H9 (cell line): ENCODE measurements around the gene FKRP. TPM values are rescaled to one million over a fixed set of nuclear protein-coding genes. Genes with fewer than 3 reads are reported as not detected.

ENCODE experiments used
- DNase-seq: peaks from one replicate; pipeline ENCODE4 v3.0.0-alpha.2; 2017
- H2AFZ ChIP-seq: one replicate; pipeline ENCODE4 v1.6.1; 2013; ENCODE audit warnings: mild to moderate bottlenecking, low read length, control low read depth, moderate library complexity
- H2AK5ac ChIP-seq: 2 replicates; pipeline ENCODE4 v1.6.1; 2013; ENCODE audit warnings: low read length, control low read depth, mixed read lengths; ENCODE audit not compliant: insufficient read length
- H2BK120ac ChIP-seq: one replicate; pipeline ENCODE4 v1.6.1; 2013; ENCODE audit warnings: low read depth, mild to moderate bottlenecking, low read length, control low read depth, inconsistent platforms; ENCODE audit not compliant: poor library complexity, severe bottlenecking
- H2BK12ac ChIP-seq: 2 replicates; pipeline ENCODE4 v1.6.1; 2013; ENCODE audit warnings: low read length, control low read depth, mixed read lengths, low read depth; ENCODE audit not compliant: insufficient read length
- H2BK15ac ChIP-seq: 2 replicates; pipeline ENCODE4 v1.6.1; 2013; ENCODE audit warnings: low read depth, low read length, control low read depth
- H2BK20ac ChIP-seq: one replicate; pipeline ENCODE4 v1.6.1; 2013; ENCODE audit warnings: low read depth, mild to moderate bottlenecking, low read length, control low read depth, inconsistent platforms; ENCODE audit not compliant: poor library complexity, severe bottlenecking
- H2BK5ac ChIP-seq: 2 replicates; pipeline ENCODE4 v1.6.1; 2013; ENCODE audit warnings: low read length, control low read depth, mixed read lengths; ENCODE audit not compliant: insufficient read length
- H3K14ac ChIP-seq: 2 replicates; pipeline ENCODE4 v1.6.1; 2013; ENCODE audit warnings: low read length, control low read depth; ENCODE audit not compliant: insufficient read depth
- H3K18ac ChIP-seq: 2 replicates; pipeline ENCODE4 v1.6.1; 2013; ENCODE audit warnings: low read depth, mild to moderate bottlenecking, mixed read lengths, low read length, control low read depth; ENCODE audit not compliant: insufficient read length
- H3K23ac ChIP-seq: 2 replicates; pipeline ENCODE4 v1.6.1; 2013; ENCODE audit warnings: low read length, control low read depth, mixed read lengths, low read depth; ENCODE audit not compliant: insufficient read length
- H3K23me2 ChIP-seq: 2 replicates; pipeline ENCODE4 v1.6.1; 2013; ENCODE audit warnings: low read depth, mild to moderate bottlenecking, mixed read lengths, low read length, control low read depth; ENCODE audit not compliant: insufficient read length, poor library complexity, severe bottlenecking
- H3K27ac ChIP-seq: 2 replicates; pipeline ENCODE4 v1.5.1; 2013; ENCODE audit warnings: low read length, control low read depth, mixed read lengths, low read depth; ENCODE audit not compliant: insufficient read length
- H3K27me3 ChIP-seq: 2 replicates; pipeline ENCODE4 v1.6.1; 2013; ENCODE audit warnings: low read length, control low read depth, inconsistent platforms; ENCODE audit not compliant: insufficient read depth
- H3K4ac ChIP-seq: 2 replicates; pipeline ENCODE4 v1.6.1; 2013; ENCODE audit warnings: low read depth, mild to moderate bottlenecking, control low read depth, inconsistent platforms, low read length, moderate library complexity
- H3K4me1 ChIP-seq: 2 replicates; pipeline ENCODE4 v1.6.1; 2013; ENCODE audit warnings: low read length, control low read depth, inconsistent platforms; ENCODE audit not compliant: insufficient read depth
- H3K4me2 ChIP-seq: 2 replicates; pipeline ENCODE4 v1.6.1; 2013; ENCODE audit warnings: low read length, control low read depth, mixed read lengths; ENCODE audit not compliant: insufficient read length, insufficient read depth
- H3K56ac ChIP-seq: 2 replicates; pipeline ENCODE4 v1.6.1; 2013; ENCODE audit warnings: low read depth, mild to moderate bottlenecking, mixed read lengths, low read length, control low read depth; ENCODE audit not compliant: insufficient read length
- H3K79me1 ChIP-seq: 2 replicates; pipeline ENCODE4 v1.6.1; 2013; ENCODE audit warnings: low read depth, mild to moderate bottlenecking, moderate library complexity, low read length, control low read depth, inconsistent platforms; ENCODE audit not compliant: insufficient read depth, poor library complexity, severe bottlenecking
- H3K79me2 ChIP-seq: 2 replicates; pipeline ENCODE4 v1.6.1; 2013; ENCODE audit warnings: low read length, control low read depth, inconsistent platforms; ENCODE audit not compliant: insufficient read depth
- H3K9ac ChIP-seq: 2 replicates; pipeline ENCODE4 v1.6.1; 2013; ENCODE audit warnings: low read length, control low read depth, mixed read lengths; ENCODE audit not compliant: insufficient read length; ENCODE audit errors: extremely low read depth
- H3K9me3 ChIP-seq: one replicate; pipeline ENCODE4 v1.6.1; 2013; ENCODE audit warnings: low read depth, low read length, inconsistent platforms; ENCODE audit not compliant: control insufficient read depth
- H3T11ph ChIP-seq: one replicate; pipeline ENCODE4 v1.6.1; 2013; ENCODE audit warnings: mild to moderate bottlenecking, low read length, control low read depth, inconsistent platforms
- H4K20me1 ChIP-seq: one replicate; pipeline ENCODE4 v1.6.1; 2013; ENCODE audit not compliant: control insufficient read depth, insufficient read length, insufficient read depth
- H4K5ac ChIP-seq: 2 replicates; pipeline ENCODE4 v1.6.1; 2013; ENCODE audit warnings: low read depth, mild to moderate bottlenecking, mixed read lengths, low read length, control low read depth; ENCODE audit not compliant: insufficient read length
- H4K8ac ChIP-seq: replicated peaks from 2 replicates; pipeline ENCODE4 v1.6.1; 2013; ENCODE audit warnings: low read length, control low read depth, mixed read lengths, low read depth; ENCODE audit not compliant: insufficient read length
- H4K91ac ChIP-seq: 2 replicates; pipeline ENCODE4 v1.6.1; 2013; ENCODE audit warnings: low read depth, mild to moderate bottlenecking, moderate library complexity, mixed read lengths, low read length, control low read depth; ENCODE audit not compliant: insufficient read length
- H3K27ac Mint-ChIP-seq, 3 experiments: 2 replicates in 2 of 3; 3 replicates in 1 of 3; pipeline ENCODE4 v1.8.0; 2020 to 2021; ENCODE audit warnings: mixed read lengths in 3 of 3, mild to moderate bottlenecking in 1 of 3, moderate library complexity in 1 of 3
- H3K27me3 Mint-ChIP-seq: 2 replicates; pipeline ENCODE4 v1.8.0; 2021; ENCODE audit warnings: low read depth, mild to moderate bottlenecking, moderate library complexity, mixed read lengths
- H3K36me3 Mint-ChIP-seq, 3 experiments: 2 replicates in 2 of 3; 3 replicates in 1 of 3; pipeline ENCODE4 v1.8.0; 2020 to 2021; ENCODE audit warnings: low read depth in 3 of 3, mixed read lengths in 3 of 3; ENCODE audit not compliant: insufficient read depth in 1 of 3
- H3K4me1 Mint-ChIP-seq, 2 experiments: 2 replicates each; pipeline ENCODE4 v1.8.0; 2020; ENCODE audit warnings: mixed read lengths in 2 of 2
- H3K4me3 Mint-ChIP-seq, 2 experiments: 2 replicates in 1 of 2; 3 replicates in 1 of 2; pipeline ENCODE4 v1.8.0; 2020 to 2021; ENCODE audit warnings: mild to moderate bottlenecking in 2 of 2, mixed read lengths in 2 of 2, moderate library complexity in 1 of 2
- H3K9me3 Mint-ChIP-seq, 2 experiments: 2 replicates in 1 of 2; 3 replicates in 1 of 2; pipeline ENCODE4 v1.8.0; 2020; ENCODE audit warnings: mild to moderate bottlenecking in 2 of 2, mixed read lengths in 2 of 2, moderate library complexity in 1 of 2
- WGBS: extraction: QIAGEN DNeasy Blood & Tissue Kit; methylation state at CpG from one replicate; pipeline ENCODE4 v1.1.7; 2013; ENCODE audit warnings: missing lambda C conversion rate, low lambda C conversion rate, mixed read lengths; ENCODE audit not compliant: insufficient read length; ENCODE audit errors: extremely low coverage; 5-methylcytosine and 5-hydroxymethylcytosine counted together
- total RNA-seq: library from RNA; stranded (reverse); gene quantifications from 2 replicates; pipeline ENCODE4 v1.2.1, GENCODE V29; 2021
- TF ChIP-seq, protein P1 (sequence below): fragments of 200-600 bp; sonication (generic); conservative IDR thresholded peaks from 3 replicates; pipeline ENCODE4 v1.8.0; 2021; ENCODE audit warnings: antibody characterized with exemption, mild to moderate bottlenecking

The FKRP gene
- total RNA-seq, 1 experiment from 2014 or later = 42.2 TPM

DNA sequence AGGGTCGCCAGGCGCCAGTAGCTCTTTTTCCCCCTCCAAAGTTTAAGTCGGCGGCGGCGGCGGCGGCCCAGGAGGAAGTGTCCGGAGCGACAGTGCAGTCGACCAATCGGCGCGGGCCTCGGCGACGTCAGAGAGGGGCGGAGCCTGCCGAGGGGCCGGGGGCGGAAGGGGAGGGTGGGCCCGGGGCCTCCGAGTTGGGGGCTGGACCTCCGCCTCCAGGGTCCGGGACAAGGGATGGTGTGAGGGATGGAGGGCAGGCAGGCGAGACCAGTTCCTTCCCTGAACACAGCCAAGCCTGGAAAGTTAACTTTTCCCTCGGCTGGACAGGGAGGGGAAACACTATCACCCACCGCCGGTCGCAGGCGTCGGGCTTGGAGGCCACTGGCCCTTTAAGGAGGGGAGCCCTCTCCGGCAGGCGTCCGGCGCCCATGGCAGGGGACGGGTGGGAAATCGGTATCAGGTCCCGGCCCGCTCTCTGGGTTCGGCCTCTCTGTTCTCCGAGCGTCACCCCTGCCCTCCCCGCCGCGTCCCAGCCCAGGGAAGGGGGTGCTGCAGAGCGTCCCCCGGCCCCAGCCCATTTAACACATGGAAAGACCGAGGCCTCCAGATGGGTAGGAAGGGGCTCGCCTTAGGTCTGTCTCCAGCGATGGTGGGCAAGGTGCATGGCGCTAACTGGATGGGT lies 28.7 kb upstream of the FKRP start, which contains the start of gene PRKD2:
PRKD2 (minus strand) TSS at position 81 of the 682 bp plus-strand sequence. CDS start 744 bp downstream, outside the sequence.
- TF ChIP-seq, protein P1, sequence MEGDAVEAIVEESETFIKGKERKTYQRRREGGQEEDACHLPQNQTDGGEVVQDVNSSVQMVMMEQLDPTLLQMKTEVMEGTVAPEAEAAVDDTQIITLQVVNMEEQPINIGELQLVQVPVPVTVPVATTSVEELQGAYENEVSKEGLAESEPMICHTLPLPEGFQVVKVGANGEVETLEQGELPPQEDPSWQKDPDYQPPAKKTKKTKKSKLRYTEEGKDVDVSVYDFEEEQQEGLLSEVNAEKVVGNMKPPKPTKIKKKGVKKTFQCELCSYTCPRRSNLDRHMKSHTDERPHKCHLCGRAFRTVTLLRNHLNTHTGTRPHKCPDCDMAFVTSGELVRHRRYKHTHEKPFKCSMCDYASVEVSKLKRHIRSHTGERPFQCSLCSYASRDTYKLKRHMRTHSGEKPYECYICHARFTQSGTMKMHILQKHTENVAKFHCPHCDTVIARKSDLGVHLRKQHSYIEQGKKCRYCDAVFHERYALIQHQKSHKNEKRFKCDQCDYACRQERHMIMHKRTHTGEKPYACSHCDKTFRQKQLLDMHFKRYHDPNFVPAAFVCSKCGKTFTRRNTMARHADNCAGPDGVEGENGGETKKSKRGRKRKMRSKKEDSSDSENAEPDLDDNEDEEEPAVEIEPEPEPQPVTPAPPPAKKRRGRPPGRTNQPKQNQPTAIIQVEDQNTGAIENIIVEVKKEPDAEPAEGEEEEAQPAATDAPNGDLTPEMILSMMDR = no peak
- Histone ChIP-seq H3K9me3 (no peaks in the 10 kb centered on the region), H4K8ac (no peak within 1 kb of the TSS), H3K27ac (no peak within 1 kb of the TSS), H4K91ac (no peak within 1 kb of the TSS), H4K20me1 (no peaks in the 10 kb centered on the region), H3K56ac (no peak within 1 kb of the TSS), H3K4ac (no peak within 1 kb of the TSS), H4K5ac (no peak within 1 kb of the TSS), H3K23me2 (peaks cover 15% of the 10 kb centered on the region), H2BK12ac (no peak within 1 kb of the TSS), H3K79me1 (peaks cover 3% of the 10 kb centered on the region), H2BK5ac (no peak within 1 kb of the TSS), H2AFZ (no peak within 1 kb of the TSS), H3K14ac (peak within 1 kb of the TSS; percentile 69; the same call in 1 of the 2 replicates), H2BK15ac (no peak within 1 kb of the TSS), H3K4me2 (peak within 1 kb of the TSS; percentile 86), H2BK120ac (no peak within 1 kb of the TSS), H3K4me1 (no peaks in the 10 kb centered on the region; the same call in 1 of the 2 replicates), H2AK5ac (no peak within 1 kb of the TSS), H2BK20ac (no peak within 1 kb of the TSS), H3K18ac (peak within 1 kb of the TSS; percentile 86), H3K23ac (no peak within 1 kb of the TSS), H3K27me3 (no peaks in the 10 kb centered on the region), H3T11ph (no peak within 1 kb of the TSS), H3K9ac (peak within 1 kb of the TSS; percentile 72), H3K79me2 (no peaks in the 10 kb centered on the region; the same call in 1 of the 2 replicates)
- no peaks in the 10 kb centered on the region; the same call in 1 of the 2 replicates for H3K27me3 Mint-ChIP-seq
- peak within 1 kb of the TSS; percentile 91 to 97 for H3K4me3 Mint-ChIP-seq
- WGBS = no CpG with 5 or more reads among the region's 52 CpGs
- peak within 1 kb of the TSS; percentile 44 to 95 (median 85); a peak in 4 of 7 replicates for H3K27ac Mint-ChIP-seq
- H3K4me1 Mint-ChIP-seq = peaks cover 19 to 23% of the 10 kb centered on the region in 2 experiments
- H3K36me3 Mint-ChIP-seq = peaks cover 14 to 28% (median 27%) of the 10 kb centered on the region in 3 experiments
- peak; percentile 94 for DNase-seq
- H3K9me3 Mint-ChIP-seq = no peaks in the 10 kb centered on the region
